Progenitor cell of endocrine pancreas (in vitro differentiated cells): ENCODE measurements around the gene NAT8L. TPM values are rescaled to one million over a fixed set of nuclear protein-coding genes. Genes with fewer than 3 reads are reported as not detected.

Source experiments
- DNase-seq: peaks from one replicate; pipeline ENCODE4 v3.0.0; 2021; ENCODE audit warnings: low spot score; ENCODE audit not compliant: unreplicated experiment
- H3K27ac Mint-ChIP-seq: 2 replicates; pipeline ENCODE4 v1.8.0; 2021; ENCODE audit warnings: mild to moderate bottlenecking, moderate library complexity, mixed read lengths
- H3K27me3 Mint-ChIP-seq: 2 replicates; pipeline ENCODE4 v1.8.0; 2021; ENCODE audit warnings: mixed read lengths
- H3K36me3 Mint-ChIP-seq: 2 replicates; pipeline ENCODE4 v1.8.0; 2022; ENCODE audit warnings: mixed read lengths; ENCODE audit not compliant: insufficient read depth
- H3K4me1 Mint-ChIP-seq: 2 replicates; pipeline ENCODE4 v1.8.0; 2021; ENCODE audit warnings: low read depth, mixed read lengths
- H3K4me3 Mint-ChIP-seq: 2 replicates; pipeline ENCODE4 v1.8.0; 2021; ENCODE audit warnings: low read depth, mild to moderate bottlenecking, moderate library complexity, mixed read lengths
- H3K9me3 Mint-ChIP-seq: 2 replicates; pipeline ENCODE4 v1.8.0; 2021; ENCODE audit warnings: low read depth, mixed read lengths
- CTCF ChIP-seq: fragments of 200-600 bp; sonication (generic); IDR thresholded peaks from one replicate; pipeline ENCODE4 v1.5.0; 2021; ENCODE audit warnings: antibody characterized with exemption, mild to moderate bottlenecking; ENCODE audit not compliant: unreplicated experiment
- total RNA-seq: library from RNA; stranded (reverse); gene quantifications from 2 replicates; pipeline ENCODE4 v1.2.1, GENCODE V29; 2021

NAT8L gene
- total RNA-seq, 1 donor from 2014 or later = 20.7 TPM

- no peaks in the 10 kb centered on the region for H3K27me3 Mint-ChIP-seq
- H3K27ac Mint-ChIP-seq = no peak overlapping the region
- peaks cover 8% of the 10 kb centered on the region for H3K4me1 Mint-ChIP-seq
- TF ChIP-seq CTCF = no peak
- no peaks in the 10 kb centered on the region for H3K9me3 Mint-ChIP-seq
- H3K36me3 Mint-ChIP-seq = peaks cover 3% of the 10 kb centered on the region
- no peak overlapping the region for H3K4me3 Mint-ChIP-seq
- no peak for DNase-seq
These were observed 10.2 kb downstream of the NAT8L start for GRCh38 chr4:2069161-2069971.

- no peaks in the 10 kb centered on the region for H3K36me3 Mint-ChIP-seq
- DNase-seq = no peak
- no peak for TF ChIP-seq CTCF
- H3K27me3 Mint-ChIP-seq = no peaks in the 10 kb centered on the region
- no peak overlapping the region for H3K4me3 Mint-ChIP-seq
- H3K9me3 Mint-ChIP-seq = no peaks in the 10 kb centered on the region
- H3K27ac Mint-ChIP-seq = no peak overlapping the region
- H3K4me1 Mint-ChIP-seq = peaks cover 8% of the 10 kb centered on the region
These were observed 10.9 kb downstream of the NAT8L start for GRCh38 chr4:2069986-2070385.

- DNase-seq = no peak
- TF ChIP-seq CTCF = no peak
- H3K9me3 Mint-ChIP-seq = no peaks in the 10 kb centered on the region
- no peaks in the 10 kb centered on the region for H3K27me3 Mint-ChIP-seq
- no peaks in the 10 kb centered on the region for H3K36me3 Mint-ChIP-seq
- H3K4me1 Mint-ChIP-seq = peaks cover 8% of the 10 kb centered on the region
- peak overlapping the region; percentile 62 for H3K27ac Mint-ChIP-seq
- no peak overlapping the region for H3K4me3 Mint-ChIP-seq
These were observed 11.5 kb downstream of the NAT8L start for GRCh38 chr4:2070421-2071251.

- H3K27ac Mint-ChIP-seq = peak overlapping the region; percentile 62
- H3K9me3 Mint-ChIP-seq = no peaks in the 10 kb centered on the region
These were observed 12.3 kb downstream of the NAT8L start for GRCh38 chr4:2071252-2071911.

More at GRCh38 chr4:2071252-2071911, 12.3 kb downstream of the NAT8L start:
- no peak overlapping the region for H3K4me3 Mint-ChIP-seq
- H3K27me3 Mint-ChIP-seq = no peaks in the 10 kb centered on the region
- no peaks in the 10 kb centered on the region for H3K36me3 Mint-ChIP-seq
- DNase-seq = no peak
- H3K4me1 Mint-ChIP-seq = peaks cover 8% of the 10 kb centered on the region
- TF ChIP-seq CTCF = no peak
